ENCODE data around the gene PGAP1. TPM values are rescaled to one million over a fixed set of nuclear protein-coding genes. Genes with fewer than 3 reads are reported as not detected.

PGAP1 gene
- total and polyA plus RNA-seq, 9 of the 15 experiments (the other 6 are each of a cell fraction or from before 2014, with no cell fraction given): 0.08 to 0.73 (median 0.52) TPM

GRCh38 chr2:196804381-196804780 lies 122.1 kb downstream of the PGAP1 start:
- Histone ChIP-seq H2AFZ (ENCODE audit: low read depth, low read length) (no peak overlapping the region), H4K20me1 (replicated peaks; ENCODE audit: control insufficient read depth, insufficient read depth, low read length) (no peaks in the 10 kb centered on the region), H3K9ac (ENCODE audit: insufficient read depth in 1 of 2, low read depth in 2 of 2, low read length in 2 of 2) (no peak overlapping the region), H3K79me2 (ENCODE audit: control insufficient read depth, insufficient read depth, low read length) (peaks cover 1% of the 10 kb centered on the region; the same call in 2 of the 3 replicates), H3K4me2 (ENCODE audit: insufficient read depth, low read length) (no peak overlapping the region), H3K9me1 (ENCODE audit: control insufficient read depth, insufficient read depth, low read length) (no peaks in the 10 kb centered on the region), H3K36me3 (ENCODE audit: control insufficient read depth, insufficient read depth, low read length) (no peaks in the 10 kb centered on the region), H3K9me3 (replicated peaks; ENCODE audit: control insufficient read depth, insufficient read depth, low read depth, low read length) (no peaks in the 10 kb centered on the region), H3K27me3 (ENCODE audit: control insufficient read depth in 2 of 2, insufficient read depth in 2 of 2, low read length in 2 of 2) (no peaks in the 10 kb centered on the region), H3K4me1 (replicated peaks in 1 of 2; ENCODE audit: control insufficient read depth in 2 of 2, insufficient read depth in 2 of 2, low read length in 2 of 2) (peaks cover 0 to 4% of the 10 kb centered on the region in 2 experiments; a peak in 3 of 5 replicates), H3K4me3 (no peak overlapping the region), H3K27ac (ENCODE audit: extremely low read depth, low read depth, low read length) (no peak overlapping the region)
- DNase-seq (ENCODE audit: extremely low read depth in 1 of 4, low spot score in 3 of 4) (no peak), ATAC-seq (no peak), FAIRE-seq (no peak)
- no peak for TF ChIP-seq ZNF184 (CRISPR knock-in tag; IDR thresholded peaks at IDR 0.05)
- TF ChIP-seq HOXB6 (CRISPR knock-in tag; IDR thresholded peaks at IDR 0.05; ENCODE audit: borderline replicate concordance): no peak
- TF ChIP-seq NFATC3 (IDR thresholded peaks at IDR 0.05): no peak
- TF ChIP-seq FUS (optimal IDR thresholded peaks at IDR 0.05; ENCODE audit: low read depth, low read length): no peak
- TF ChIP-seq PTTG1 (tag; IDR thresholded peaks at IDR 0.05; ENCODE audit: low read depth): no peak
- TF ChIP-seq HNRNPLL (IDR thresholded peaks at IDR 0.05; ENCODE audit: low read depth, low read length, poor library complexity, severe bottlenecking): no peak
- ChIA-PET POLR2A (no interaction called here), CTCF (ENCODE audit: low intra/inter-chr PET ratio) (no interaction called here)
- in situ Hi-C loops (cut with MboI): no loop called here
- intact Hi-C loops (cut with micrococcal nuclease): no loop called here
- 0% methylated on average over 1 of the region's 1 CpG for WGBS (ENCODE audit: insufficient coverage, low coverage, missing lambda C conversion rate)
- no TSS peak for BruUV-seq (replicated peaks)

GRCh38 chr2:196802401-196802800 lies 124.1 kb downstream of the PGAP1 start:
- H4K20me1 ChIP-seq (replicated peaks; ENCODE audit: control insufficient read depth, insufficient read depth, low read length): no peaks in the 10 kb centered on the region
- no peaks in the 10 kb centered on the region for H3K9me3 ChIP-seq (replicated peaks; ENCODE audit: control insufficient read depth, insufficient read depth, low read depth, low read length)
- WGBS (ENCODE audit: insufficient coverage, low coverage, missing lambda C conversion rate): 72% methylated on average over 2 of the region's 2 CpGs
- H3K4me3 ChIP-seq: no peak overlapping the region
- no peak overlapping the region for H3K9ac ChIP-seq (ENCODE audit: insufficient read depth in 1 of 2, low read depth in 2 of 2, low read length in 2 of 2)
- ChIA-PET POLR2A (no interaction called here), CTCF (ENCODE audit: low intra/inter-chr PET ratio) (no interaction called here)
- no peak overlapping the region for H2AFZ ChIP-seq (ENCODE audit: low read depth, low read length)
- no peaks in the 10 kb centered on the region for H3K9me1 ChIP-seq (ENCODE audit: control insufficient read depth, insufficient read depth, low read length)
- FAIRE-seq: no peak
- no peak for ATAC-seq
- H3K4me2 ChIP-seq (ENCODE audit: insufficient read depth, low read length): no peak overlapping the region
- H3K79me2 ChIP-seq (ENCODE audit: control insufficient read depth, insufficient read depth, low read length): peaks cover 18% of the 10 kb centered on the region
- H3K36me3 ChIP-seq (ENCODE audit: control insufficient read depth, insufficient read depth, low read length): peaks cover 5% of the 10 kb centered on the region; the same call in 1 of the 3 replicates
- H3K27me3 ChIP-seq (ENCODE audit: control insufficient read depth in 2 of 2, insufficient read depth in 2 of 2, low read length in 2 of 2): no peaks in the 10 kb centered on the region
- no peak for DNase-seq (ENCODE audit: extremely low read depth in 1 of 4, low spot score in 3 of 4)
- intact Hi-C loops (cut with micrococcal nuclease) (no loop called here), in situ Hi-C loops (cut with MboI) (no loop called here)
- no peak overlapping the region for H3K27ac ChIP-seq (ENCODE audit: extremely low read depth, low read depth, low read length)
- no TSS peak for BruUV-seq (replicated peaks)
- TF ChIP-seq SREBF2 (CRISPR knock-in tag; IDR thresholded peaks at IDR 0.05) (no peak), MAFF (IDR thresholded peaks at IDR 0.05; ENCODE audit: low read length) (no peak), BRCA1 (IDR thresholded peaks at IDR 0.05) (no peak), BRCA1 (CRISPR knock-in tag; IDR thresholded peaks at IDR 0.05) (no peak), SIX5 (IDR thresholded peaks at IDR 0.05; ENCODE audit: borderline replicate concordance in 1 of 2, insufficient read depth in 1 of 2, low read depth in 1 of 2, low read length in 2 of 2) (no peak), RBM34 (IDR thresholded peaks at IDR 0.05; ENCODE audit: borderline replicate concordance, insufficient read depth, low read length) (no peak)
- peaks cover 0 to 2% of the 10 kb centered on the region in 2 experiments; a peak in 2 of 5 replicates for H3K4me1 ChIP-seq (replicated peaks in 1 of 2; ENCODE audit: control insufficient read depth in 2 of 2, insufficient read depth in 2 of 2, low read length in 2 of 2)
